AG08395 (cell line): ENCODE measurements around the gene RAX2.
"Not testable (repeated sequence)": the region's sequence is repeated elsewhere in the genome, so short reads cannot be mapped to it uniquely, and the experiment has no call there.

Experiments
- DNase-seq: peaks from one replicate; pipeline ENCODE4 v3.0.0; 2012; ENCODE audit warnings: mixed read lengths, low spot score

Gene RAX2

DNA sequence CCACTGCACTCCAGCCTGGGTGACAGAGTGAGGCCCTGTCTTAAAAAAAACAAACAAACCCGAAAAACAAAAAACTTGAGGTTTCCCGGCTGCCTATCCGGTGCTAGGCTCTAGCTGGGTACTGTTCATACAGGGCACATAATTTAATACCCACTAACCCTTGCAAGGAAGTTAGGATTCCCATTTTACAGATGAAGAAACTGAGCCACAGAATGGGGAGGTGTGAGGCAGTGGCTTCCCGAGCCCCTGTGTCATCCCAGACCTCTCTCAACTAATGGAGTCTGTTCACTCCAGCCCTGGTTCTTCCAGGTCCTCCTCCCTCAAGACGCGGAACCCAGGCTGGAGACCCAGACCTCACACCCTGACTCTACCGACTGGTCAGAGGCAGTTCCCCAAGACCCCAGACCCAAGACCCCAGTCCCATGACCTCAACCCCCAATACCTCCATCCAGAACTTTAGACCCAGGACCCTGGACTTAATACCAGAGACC is 11.1 kb downstream of the RAX2 start:
- no peak for DNase-seq

DNA sequence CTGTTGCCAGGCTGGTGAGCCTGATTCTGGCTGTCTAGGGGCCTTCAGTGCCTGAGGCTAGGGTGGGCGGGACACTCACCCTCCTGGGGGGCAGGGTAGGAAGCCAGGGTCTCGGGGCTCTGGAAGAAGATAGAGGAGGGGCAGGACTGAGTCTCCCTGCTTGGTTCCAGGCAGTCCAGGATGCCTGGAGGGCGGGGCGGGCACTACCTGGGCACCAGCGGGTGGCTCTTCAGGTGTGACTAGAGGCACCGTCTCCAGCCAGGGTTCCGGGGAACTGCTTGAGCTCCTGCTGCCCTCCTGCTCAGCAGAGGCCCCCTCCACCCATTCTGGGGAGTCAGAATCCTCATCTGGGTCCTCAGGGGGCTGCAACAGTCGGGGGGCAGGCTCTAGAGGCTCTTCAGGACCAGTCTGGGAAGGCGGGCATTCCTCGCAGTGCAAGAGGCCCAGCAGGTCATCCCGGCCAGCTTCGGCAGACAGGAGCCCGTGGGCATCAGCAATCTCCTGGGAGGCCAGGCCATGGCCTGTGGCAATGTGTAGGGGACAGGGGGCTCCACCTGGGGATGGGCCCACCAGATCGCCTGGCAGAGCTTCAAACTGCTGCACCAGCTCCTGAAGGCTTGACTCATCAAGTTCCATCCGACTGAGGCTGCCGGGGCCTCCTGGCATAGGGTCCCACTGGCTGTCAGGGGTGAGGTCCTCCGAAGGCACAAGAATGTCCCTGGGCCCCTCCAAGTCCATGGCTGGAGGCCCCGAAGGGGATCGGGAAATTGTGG is 12.4 kb downstream of the RAX2 start:
- DNase-seq, result no peak

DNA sequence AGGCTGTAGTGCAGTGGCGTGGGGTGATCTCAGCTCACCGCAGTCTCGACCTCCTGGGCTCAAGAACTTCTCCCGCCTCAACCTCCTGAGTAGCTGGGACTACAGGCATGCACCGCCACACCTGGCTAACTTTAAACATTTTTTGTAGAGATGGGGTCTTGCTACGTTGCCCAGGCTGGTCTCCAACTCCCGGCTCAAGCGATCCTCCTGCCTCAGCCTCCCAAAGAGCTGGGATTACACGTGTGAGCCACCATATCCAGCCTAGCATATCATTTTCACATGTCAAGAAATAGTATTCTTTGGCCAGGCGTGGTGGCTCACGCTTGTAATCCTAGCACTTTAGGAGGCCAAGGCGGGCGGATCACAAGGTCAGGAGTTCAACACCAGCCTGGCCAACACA is 13.7 kb downstream of the RAX2 start:
- DNase-seq, result not testable (repeated sequence)

DNA sequence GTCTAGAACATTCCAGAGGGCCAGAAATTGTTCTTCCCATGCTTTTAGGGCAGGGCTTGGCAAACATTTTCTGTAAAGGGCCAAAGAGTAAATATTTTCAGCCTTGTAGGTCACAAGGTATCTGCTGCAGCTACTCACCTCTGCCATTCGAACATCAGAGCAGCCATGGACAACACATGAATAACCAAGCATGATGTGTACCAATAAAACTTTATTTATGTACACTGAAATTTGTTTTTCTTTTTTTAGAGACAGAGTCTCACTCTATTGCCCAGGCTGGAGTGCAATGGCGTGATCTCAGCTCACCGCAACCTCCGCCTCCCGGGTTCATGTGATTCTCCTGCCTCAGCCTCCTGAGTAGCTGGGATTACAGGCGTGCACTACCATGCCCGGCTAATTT is 14.3 kb downstream of the RAX2 start:
- not testable (repeated sequence) for DNase-seq

DNA sequence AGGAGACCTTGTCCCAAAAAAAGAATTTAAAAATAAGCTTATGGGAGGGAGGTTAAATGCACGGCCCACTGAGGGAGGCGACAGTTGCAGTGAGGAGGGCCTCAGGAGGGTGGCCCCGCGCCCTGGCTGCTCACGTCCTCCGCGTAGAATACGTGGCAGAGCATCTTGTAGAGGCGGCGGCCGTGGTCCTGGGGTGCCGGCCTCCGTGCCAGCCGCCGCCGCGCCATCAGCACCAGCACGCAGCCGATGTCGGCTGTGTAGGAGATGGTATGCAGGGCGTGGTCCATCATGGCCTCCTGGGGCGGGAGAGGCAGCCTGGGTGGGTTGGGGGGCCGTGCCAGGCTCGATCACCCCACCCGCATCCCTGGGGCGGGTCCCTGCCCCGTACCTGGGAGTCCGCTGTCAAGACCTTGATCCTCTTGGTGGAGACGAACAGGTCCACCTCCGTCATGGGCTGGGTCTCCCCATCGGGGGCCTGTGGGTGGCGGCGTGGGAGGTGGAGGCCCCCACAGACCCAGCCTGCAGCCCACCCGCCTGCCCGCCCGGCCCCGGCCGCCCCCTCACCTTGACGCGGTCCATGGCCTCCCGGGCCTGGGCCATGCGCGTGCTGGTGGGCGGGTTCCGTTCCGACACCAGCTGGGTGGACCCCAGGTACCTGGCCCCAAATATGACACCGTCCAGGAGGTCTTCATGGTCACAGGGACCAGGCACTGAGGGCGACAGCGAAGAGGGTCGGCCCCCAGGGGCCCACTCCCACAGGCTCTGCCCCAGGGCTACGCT is 18.2 kb downstream of the RAX2 start:
- no peak for DNase-seq

DNA sequence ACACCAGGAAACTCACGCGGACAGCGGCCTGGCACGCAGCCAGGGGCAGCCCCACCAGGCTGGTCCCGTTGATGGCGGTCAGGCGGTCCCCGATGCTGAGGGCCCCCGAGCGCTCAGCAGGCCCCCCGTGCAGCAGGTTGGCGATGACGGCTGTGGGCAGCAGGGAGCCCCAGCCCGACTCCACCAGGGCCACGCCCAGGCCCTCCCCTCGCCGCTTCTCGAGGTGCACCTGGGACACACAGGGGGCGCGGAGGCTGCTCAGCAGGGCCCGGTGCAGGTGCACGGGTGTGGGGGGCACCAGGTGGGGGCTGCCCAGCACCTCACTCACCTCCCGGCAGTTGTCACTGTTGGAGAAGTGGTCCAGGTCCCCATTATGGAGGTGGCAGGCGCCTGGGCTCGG is 19.5 kb downstream of the RAX2 start:
- DNase-seq, result no peak

DNA sequence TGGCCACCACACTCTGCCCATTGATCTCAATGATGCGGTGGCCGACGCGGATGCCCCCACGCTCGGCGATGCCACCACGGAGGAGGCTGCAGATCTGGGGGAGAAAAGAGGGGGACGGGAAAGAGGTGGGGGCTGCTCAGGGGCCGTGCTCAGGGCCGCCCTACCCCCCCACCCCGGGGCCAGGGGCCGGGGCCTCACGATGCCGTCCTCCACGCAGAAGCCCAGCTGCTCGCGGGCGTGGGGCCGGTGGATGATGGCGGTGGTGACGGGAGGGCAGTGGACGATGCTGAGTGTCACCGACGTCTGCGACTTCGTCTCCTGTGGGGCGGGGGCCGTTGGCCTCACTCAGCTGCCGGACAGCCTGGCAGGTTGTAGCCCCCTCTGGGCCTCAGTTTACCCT is 20.8 kb downstream of the RAX2 start:
- DNase-seq, result no peak

DNA sequence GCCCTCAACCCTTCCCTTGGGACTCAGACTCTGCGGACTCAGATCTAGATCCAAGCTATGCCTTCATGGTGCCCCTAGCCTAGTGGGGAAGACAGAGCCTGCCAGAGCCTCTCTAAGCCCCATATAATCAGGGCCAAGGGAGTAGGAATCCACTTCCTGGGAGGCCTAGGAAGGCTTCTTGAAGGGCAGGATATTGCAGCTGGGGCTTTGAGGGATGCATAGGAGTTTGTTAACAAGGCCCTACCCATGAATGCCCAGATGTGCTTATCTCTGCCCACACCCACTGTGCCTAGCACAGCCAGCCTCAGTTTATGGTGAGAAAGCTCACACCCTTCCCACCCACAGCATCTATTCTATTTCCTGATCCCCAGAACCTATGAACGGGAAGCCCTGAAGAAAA is 21.8 kb downstream of the RAX2 start:
- DNase-seq, result no peak

DNA sequence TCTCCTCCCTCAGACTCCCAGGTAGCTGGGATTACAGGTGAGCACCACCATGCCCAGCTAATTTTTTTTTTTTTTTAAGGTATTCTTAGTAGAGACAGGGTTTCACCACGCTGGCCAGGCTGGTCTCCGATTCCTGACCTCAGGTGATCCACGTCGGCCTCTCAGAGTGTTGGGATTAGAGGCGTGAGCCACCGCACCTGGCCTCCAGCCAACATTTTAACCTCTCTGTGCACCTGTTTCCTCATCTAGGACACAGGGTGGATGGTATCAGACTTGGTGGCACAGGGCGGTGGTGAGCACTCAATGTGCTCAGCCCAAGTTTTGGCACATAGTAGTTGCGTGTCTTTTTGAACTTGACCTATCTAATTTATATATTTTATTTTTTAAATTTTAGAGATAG is 23.1 kb downstream of the RAX2 start:
- no peak for DNase-seq

DNA sequence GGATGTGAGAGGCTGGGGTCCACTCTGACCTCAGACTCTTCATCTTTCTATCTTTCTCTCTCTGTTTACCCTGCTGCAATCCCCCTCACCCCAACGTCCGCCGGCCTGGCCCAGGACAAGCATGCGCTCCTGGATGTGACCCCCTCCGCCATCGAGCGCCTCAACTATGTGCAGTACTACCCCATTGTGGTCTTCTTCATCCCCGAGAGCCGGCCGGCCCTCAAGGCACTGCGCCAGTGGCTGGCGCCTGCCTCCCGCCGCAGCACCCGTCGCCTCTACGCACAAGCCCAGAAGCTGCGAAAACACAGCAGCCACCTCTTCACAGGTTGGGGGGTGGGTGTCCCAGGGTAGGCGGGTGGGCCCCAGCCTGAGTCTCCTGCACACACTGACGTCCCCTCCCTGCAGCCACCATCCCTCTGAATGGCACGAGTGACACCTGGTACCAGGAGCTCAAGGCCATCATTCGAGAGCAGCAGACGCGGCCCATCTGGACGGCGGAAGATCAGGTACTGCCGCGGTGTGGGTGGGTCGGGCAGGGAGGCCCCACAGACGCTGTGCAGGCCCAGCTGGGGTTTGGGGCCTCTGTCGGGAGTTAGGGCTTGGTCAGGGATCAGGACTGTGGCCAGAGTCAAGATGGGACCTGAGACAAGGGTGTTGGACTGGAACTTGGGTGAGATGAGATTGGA is 25.5 kb downstream of the RAX2 start:
- no peak for DNase-seq

DNA sequence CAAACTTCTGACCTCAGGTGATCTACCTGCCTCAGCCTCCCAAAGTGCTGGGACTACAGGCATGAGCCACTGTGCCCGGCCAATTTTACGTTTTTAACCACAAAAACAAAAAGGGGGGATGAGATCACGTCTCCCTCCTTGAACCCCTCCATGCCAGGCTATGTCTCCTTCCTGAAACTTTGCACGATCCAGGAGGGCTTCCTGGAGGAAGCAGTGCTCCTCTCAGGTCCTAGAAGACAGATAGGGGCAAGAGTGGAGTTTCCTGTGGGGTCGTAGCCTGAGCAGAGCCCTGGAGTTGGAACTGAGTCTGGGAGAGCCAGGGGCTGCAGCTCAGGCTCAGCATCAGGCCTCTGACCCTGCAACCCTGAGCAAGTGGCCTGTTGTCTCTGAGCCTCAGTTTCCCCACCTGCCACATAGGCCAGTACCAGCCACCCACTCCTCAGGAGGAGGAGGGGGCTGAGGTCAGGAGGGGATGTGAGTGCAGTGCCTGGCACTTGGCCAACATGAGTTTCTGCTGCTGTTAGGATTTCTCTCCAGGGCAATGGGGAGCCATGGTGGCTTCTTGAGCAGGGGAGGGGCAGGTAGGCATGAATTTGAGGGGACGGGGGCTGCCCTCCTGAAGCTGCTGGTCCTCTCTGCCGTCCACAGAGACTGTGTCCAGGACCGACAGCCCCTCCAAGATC is 26.5 kb downstream of the RAX2 start:
- DNase-seq, result no peak

DNA sequence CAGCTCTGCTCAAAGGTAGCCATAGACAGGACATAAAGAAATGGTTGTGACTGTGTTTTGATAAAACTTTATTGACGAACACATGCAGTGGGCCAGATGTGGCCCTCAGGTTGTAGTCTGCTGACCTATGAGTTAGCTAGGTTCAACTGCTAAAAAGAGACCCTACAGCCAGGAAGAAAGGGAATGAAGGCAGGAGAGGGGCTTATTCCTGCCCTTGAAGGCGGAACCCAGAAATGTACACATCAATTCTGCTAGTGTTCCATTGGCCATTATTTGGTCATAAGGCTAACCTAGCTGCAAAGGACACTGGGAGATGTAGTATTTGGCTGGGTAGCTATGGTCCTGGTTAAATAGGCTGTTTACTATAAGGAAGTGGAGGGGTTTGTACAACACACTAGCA is 28.5 kb downstream of the RAX2 start:
- DNase-seq, result no peak

DNA sequence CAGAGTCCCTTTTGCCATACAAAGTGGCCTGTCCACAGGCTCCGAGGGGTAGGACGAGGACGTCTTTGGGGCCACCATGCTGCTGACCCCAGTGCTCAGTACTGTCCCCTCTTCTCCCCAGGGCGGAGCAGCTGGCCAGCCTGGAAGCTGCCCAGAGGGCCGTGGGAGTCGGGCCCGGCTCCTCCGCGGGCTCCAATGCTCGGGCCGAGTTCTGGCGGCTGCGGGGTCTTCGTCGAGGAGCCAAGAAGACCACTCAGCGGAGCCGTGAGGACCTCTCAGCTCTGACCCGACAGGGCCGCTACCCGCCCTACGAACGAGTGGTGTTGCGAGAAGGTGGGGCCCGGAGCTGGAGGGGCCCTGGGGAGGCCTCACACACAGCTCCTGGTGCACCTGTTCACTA is 31.6 kb downstream of the RAX2 start:
- DNase-seq, result no peak

DNA sequence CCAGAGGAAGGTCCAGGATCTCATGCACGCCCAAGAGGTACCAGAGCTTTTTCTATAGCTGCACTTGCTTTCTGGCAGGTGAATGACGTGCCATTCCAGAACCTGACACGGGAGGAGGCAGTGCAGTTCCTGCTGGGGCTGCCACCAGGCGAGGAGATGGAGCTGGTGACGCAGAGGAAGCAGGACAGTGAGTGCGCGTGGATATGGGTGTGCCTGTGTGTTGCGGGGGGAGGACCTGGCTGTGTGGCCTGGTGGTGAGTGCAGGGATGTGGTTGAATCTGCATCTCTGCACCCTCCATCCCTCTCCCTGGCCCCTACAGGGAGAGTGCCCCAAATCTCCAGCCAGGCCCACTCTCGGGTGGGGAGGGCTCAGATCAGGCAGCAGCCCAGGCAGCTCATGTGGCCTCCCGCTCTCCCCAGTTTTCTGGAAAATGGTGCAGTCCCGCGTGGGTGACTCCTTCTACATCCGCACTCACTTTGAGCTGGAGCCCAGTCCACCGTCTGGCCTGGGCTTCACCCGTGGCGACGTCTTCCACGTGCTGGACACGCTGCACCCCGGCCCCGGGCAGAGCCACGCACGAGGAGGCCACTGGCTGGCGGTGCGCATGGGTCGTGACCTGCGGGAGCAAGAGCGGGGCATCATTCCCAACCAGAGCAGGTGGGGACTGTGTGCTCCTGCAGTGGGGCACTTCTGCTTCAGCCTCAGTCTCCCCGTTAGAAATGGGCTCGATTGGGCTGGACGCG is 33.4 kb downstream of the RAX2 start:
- DNase-seq, result no peak

DNA sequence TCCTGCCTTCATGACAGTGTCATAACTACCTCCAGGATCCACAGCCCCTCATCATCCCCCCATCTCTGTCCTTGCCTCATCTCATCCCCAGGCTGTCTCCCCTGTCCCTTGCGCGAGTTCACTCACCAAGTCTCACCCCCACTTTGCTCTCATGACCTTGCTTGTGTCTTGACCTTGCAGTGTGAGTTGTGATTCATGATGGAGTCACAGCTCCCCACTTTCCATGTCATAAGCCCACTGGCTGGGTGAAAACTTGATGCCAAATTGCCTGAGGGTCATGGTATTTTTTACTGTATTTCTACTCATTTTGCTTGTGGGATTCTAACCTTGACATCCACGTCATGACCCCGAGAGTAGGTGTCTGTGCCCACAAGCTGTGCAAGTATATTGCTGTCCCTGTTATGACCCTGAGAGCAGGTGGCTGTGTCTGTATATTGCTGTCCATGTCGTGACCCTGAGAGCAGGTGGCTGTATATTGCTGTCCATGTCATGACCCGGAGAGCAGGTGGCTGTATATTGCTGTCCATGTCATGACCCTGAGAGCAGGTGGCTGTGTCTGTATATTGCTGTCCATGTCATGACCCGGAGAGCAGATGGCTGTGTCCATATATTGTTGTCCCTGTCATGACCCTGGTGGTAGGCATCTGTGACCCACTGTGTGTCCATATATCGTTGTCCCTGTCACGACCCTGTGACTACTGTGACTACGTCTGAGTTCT is 34.4 kb downstream of the RAX2 start:
- DNase-seq, result no peak

DNA sequence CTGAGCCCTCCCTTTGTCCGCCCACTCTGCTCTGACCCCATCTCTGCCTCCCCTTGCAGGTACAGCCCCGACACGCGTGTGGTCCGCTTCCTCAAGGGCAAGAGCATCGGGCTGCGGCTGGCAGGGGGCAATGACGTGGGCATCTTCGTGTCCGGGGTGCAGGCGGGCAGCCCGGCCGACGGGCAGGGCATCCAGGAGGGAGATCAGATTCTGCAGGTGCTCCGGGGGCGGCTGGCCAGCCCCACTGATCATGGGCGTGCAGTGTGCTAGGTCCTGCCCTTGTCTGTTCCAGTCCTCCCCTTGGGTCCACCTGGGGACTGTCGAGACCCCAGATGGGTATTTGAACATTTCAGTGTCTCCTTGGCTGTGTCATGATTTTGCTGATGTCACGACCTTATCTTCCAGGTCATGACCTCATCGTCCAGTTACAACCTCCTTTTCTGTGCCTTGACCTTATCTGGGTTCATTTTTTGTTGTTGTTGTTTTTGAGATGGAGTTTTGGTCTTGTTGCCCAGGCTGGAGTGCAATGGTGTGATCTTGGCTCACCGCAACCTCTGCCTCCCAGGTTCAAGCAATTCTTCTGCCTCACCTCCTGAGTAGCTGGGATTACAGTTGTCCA is 35.8 kb downstream of the RAX2 start:
- DNase-seq, result no peak

DNA sequence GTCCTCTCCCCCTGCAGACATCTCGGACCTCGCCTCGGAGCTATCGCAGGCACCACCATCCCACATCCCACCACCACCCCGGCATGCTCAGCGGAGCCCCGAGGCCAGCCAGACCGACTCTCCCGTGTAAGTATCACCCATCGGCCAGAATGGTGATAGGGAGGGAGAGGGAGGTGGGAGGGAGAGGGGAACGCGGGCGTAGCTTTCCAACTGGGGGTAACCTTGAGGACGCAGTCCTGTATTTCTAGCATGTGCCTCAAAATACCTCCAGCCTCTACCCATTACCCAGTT is 37.8 kb downstream of the RAX2 start:
- no peak for DNase-seq

DNA sequence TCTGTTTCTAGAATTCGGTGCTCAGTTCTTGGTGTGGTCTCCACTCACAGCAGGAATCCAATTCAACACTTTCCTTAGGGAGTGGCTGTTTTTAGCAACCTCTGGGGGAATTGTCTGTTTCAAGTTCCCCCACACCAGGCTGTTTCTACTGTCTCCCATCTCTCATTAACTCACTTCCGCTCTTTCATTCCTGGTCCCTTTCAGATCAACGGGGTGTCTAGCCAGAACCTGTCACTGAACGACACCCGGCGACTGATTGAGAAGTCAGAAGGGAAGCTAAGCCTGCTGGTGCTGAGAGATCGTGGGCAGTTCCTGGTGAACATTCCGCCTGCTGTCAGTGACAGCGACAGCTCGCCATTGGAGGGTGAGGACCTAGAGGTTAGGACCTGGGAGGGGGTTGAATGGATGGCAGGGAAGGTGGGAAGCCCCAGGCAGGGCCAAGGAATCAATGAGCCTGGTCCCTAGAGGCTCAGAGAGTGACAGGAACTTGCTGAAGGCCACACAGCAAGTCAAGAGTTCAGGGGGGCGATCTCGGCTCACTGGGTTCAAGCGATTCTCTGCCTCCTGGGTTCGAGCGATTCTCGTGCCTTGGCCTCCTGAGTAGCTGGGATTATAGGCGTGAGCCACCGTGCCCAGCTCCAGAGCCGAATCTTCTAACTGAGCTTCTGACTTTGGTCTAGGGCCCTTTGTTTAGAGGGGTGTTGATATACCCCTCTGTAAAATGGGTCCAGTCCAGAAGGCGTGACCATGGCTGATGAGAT is 38.3 kb downstream of the RAX2 start:
- no peak for DNase-seq

DNA sequence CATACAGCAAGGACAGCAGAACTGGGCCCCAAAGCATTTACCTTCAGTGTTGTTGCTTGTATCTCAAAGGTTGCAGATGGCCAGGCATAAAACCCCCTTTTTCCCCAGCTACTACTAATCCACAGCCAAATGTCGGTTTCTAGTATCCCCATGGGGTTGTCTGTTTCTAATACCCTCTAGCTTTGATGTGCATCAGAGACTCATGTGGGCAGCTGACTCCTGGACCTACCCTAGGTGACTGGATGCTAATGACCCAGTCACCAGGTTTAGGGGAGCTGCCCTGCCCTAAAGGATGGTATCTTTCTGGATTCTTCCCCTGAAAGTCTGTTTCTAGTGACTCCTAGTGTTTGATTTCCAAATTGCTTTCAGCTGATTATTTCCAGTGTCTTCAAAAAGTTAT is 39.9 kb downstream of the RAX2 start:
- DNase-seq, result no peak

DNA sequence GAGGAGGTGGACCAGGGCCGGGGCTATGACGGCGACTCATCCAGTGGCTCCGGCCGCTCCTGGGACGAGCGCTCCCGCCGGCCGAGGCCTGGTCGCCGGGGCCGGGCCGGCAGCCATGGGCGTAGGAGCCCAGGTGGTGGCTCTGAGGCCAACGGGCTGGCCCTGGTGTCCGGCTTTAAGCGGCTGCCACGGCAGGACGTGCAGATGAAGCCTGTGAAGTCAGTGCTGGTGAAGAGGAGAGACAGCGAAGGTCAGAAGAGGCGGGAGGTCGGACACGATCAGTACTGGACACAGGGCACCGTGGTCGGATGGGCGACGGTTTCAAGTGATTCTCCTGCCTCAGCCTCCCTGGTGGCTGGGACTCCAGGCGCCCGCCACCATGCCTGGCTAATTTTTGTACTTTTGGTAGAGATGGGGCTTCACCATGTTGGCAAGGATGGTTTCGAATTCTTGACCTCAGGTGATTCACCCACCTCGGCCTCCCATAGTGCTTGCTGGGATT is 41.5 kb downstream of the RAX2 start:
- no peak for DNase-seq
